Measurements from ENCODE around the gene ENO2. TPM values are rescaled to one million over a fixed set of nuclear protein-coding genes. Genes with fewer than 3 reads are reported as not detected.

ENO2 gene
- total RNA-seq, 1 experiment from 2014 or later: 166 TPM

DNA sequence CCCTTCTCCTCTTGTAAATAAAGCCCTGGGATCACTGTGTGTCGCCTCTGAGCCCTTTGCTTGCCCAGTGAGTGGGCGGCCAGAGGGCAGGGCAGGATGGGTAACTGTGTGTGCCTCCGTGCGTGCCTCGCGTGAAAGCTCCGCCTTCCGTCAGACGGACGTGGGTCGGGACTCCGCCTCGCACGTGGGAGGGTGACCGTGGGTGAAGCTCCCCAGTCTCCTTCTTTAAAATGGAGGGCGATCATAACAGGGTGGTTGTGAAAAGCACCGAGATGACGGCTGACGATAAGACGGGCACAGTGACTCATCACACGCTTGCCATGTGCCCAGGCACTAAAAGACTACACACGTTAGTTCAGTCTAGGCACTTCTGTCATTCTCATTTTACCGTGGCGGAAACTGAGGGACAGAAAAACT, 46.9 kb downstream of the ENO2 start:
- Histone ChIP-seq H2BK15ac (ENCODE audit: low read depth, low read length) (no peak overlapping the region), H3K18ac (ENCODE audit: insufficient read length, low read depth, low read length) (peak overlapping the region; percentile 78), H2BK5ac (ENCODE audit: insufficient read length, low read length) (no peak overlapping the region), H4K91ac (ENCODE audit: insufficient read length, low read depth, low read length) (peak overlapping the region; percentile 11), H3T11ph (ENCODE audit: low read length) (no peak overlapping the region), H2BK20ac (ENCODE audit: low read depth, low read length, poor library complexity, severe bottlenecking) (no peak overlapping the region), H4K5ac (ENCODE audit: insufficient read length, low read depth, low read length) (peak overlapping the region; percentile 85), H4K8ac (replicated peaks; ENCODE audit: insufficient read length, low read depth, low read length) (no peak overlapping the region), H2BK120ac (ENCODE audit: low read depth, low read length, poor library complexity, severe bottlenecking) (no peak overlapping the region), H3K56ac (ENCODE audit: insufficient read length, low read depth, low read length) (no peak overlapping the region), H3K14ac (ENCODE audit: insufficient read depth, low read length) (peak overlapping the region; percentile 38), H3K23ac (ENCODE audit: insufficient read length, low read depth, low read length) (no peak overlapping the region), H3K9ac (ENCODE audit: extremely low read depth, insufficient read length, low read length) (peak overlapping the region; percentile 28), H3K23me2 (ENCODE audit: insufficient read length, low read depth, low read length, poor library complexity, severe bottlenecking) (peaks cover 17% of the 10 kb centered on the region), H3K27ac (ENCODE audit: insufficient read length, low read depth, low read length) (peak overlapping the region; percentile 70), H3K4ac (ENCODE audit: low read depth, low read length) (no peak overlapping the region), H3K27me3 (ENCODE audit: insufficient read depth, low read length) (no peaks in the 10 kb centered on the region), H3K4me2 (ENCODE audit: insufficient read depth, insufficient read length, low read length) (peak overlapping the region; percentile 72), H2BK12ac (ENCODE audit: insufficient read length, low read depth, low read length) (no peak overlapping the region), H2AK5ac (ENCODE audit: insufficient read length, low read length) (no peak overlapping the region), H4K20me1 (ENCODE audit: control insufficient read depth, insufficient read depth, insufficient read length) (peaks cover 2% of the 10 kb centered on the region), H3K79me1 (ENCODE audit: insufficient read depth, low read depth, low read length, poor library complexity, severe bottlenecking) (no peaks in the 10 kb centered on the region), H2AFZ (ENCODE audit: low read length) (no peak overlapping the region), H3K9me3 (ENCODE audit: control insufficient read depth, low read depth, low read length) (no peaks in the 10 kb centered on the region), H3K79me2 (ENCODE audit: insufficient read depth, low read length) (no peaks in the 10 kb centered on the region; the same call in 1 of the 2 replicates), H3K4me1 (ENCODE audit: insufficient read depth, low read length) (peaks cover 6% of the 10 kb centered on the region; the same call in 1 of the 2 replicates)
- WGBS (ENCODE audit: extremely low coverage, insufficient read length, low lambda C conversion rate): no CpG with 5 or more reads among the region's 24 CpGs
- DNase-seq: no peak
- H3K27ac Mint-ChIP-seq: peak overlapping the region; percentile 98 to 99 (median 99); a peak in 4 of 7 replicates
- H3K4me3 Mint-ChIP-seq: peak overlapping the region; percentile 68 to 82
- TF ChIP-seq, protein P1, sequence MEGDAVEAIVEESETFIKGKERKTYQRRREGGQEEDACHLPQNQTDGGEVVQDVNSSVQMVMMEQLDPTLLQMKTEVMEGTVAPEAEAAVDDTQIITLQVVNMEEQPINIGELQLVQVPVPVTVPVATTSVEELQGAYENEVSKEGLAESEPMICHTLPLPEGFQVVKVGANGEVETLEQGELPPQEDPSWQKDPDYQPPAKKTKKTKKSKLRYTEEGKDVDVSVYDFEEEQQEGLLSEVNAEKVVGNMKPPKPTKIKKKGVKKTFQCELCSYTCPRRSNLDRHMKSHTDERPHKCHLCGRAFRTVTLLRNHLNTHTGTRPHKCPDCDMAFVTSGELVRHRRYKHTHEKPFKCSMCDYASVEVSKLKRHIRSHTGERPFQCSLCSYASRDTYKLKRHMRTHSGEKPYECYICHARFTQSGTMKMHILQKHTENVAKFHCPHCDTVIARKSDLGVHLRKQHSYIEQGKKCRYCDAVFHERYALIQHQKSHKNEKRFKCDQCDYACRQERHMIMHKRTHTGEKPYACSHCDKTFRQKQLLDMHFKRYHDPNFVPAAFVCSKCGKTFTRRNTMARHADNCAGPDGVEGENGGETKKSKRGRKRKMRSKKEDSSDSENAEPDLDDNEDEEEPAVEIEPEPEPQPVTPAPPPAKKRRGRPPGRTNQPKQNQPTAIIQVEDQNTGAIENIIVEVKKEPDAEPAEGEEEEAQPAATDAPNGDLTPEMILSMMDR (conservative IDR thresholded peaks at IDR 0.05): no peak
- no peaks in the 10 kb centered on the region for H3K9me3 Mint-ChIP-seq
- H3K27me3 Mint-ChIP-seq (ENCODE audit: low read depth): no peaks in the 10 kb centered on the region; the same call in 1 of the 2 replicates
- peaks cover 12 to 26% (median 13%) of the 10 kb centered on the region in 3 experiments; a peak in 6 of 7 replicates for H3K36me3 Mint-ChIP-seq (ENCODE audit: insufficient read depth in 1 of 3, low read depth in 3 of 3)
- peaks cover 45 to 60% of the 10 kb centered on the region in 2 experiments for H3K4me1 Mint-ChIP-seq

Measured in H9 (cell line).